KMS-11 (cell line): Measurements from ENCODE around the gene NUP88.

Source experiments
- H2AFZ ChIP-seq: fragments of 200-600 bp; sonication (generic); 2 replicates; pipeline ENCODE4 v1.6.1; 2016; ENCODE audit warnings: antibody characterized with exemption, mixed run types, low read depth
- H3K27ac ChIP-seq: fragments of 200-600 bp; sonication (generic); 2 replicates; pipeline ENCODE4 v1.6.1; 2016; ENCODE audit warnings: mild to moderate bottlenecking, mixed run types
- H3K27me3 ChIP-seq: fragments of 200-600 bp; sonication (generic); 2 replicates; pipeline ENCODE4 v1.6.1; 2017; ENCODE audit warnings: mild to moderate bottlenecking, low read depth, mixed run types, moderate library complexity; ENCODE audit not compliant: insufficient read depth
- H3K36me3 ChIP-seq: fragments of 200-600 bp; sonication (generic); 2 replicates; pipeline ENCODE4 v1.6.1; 2017; ENCODE audit warnings: mild to moderate bottlenecking, mixed run types; ENCODE audit not compliant: insufficient read depth
- H3K4me1 ChIP-seq: fragments of 200-600 bp; sonication (generic); 2 replicates; pipeline ENCODE4 v1.6.1; 2016; ENCODE audit warnings: mild to moderate bottlenecking, low read depth, mixed run types; ENCODE audit not compliant: poor library complexity, severe bottlenecking
- H3K4me2 ChIP-seq: fragments of 200-600 bp; sonication (generic); 2 replicates; pipeline ENCODE4 v1.7.0; 2016; ENCODE audit warnings: mild to moderate bottlenecking, mixed run types
- H3K4me3 ChIP-seq: fragments of 200-600 bp; sonication (generic); IDR thresholded peaks from 2 replicates; pipeline ENCODE4 v1.6.1; 2017; ENCODE audit warnings: low read depth, low read length, mixed read lengths; ENCODE audit not compliant: insufficient read depth
- H3K79me2 ChIP-seq: fragments of 200-600 bp; sonication (generic); 2 replicates; pipeline ENCODE4 v1.6.1; 2016; ENCODE audit warnings: low read depth, mixed run types; ENCODE audit not compliant: insufficient read depth
- H3K9ac ChIP-seq: fragments of 200-600 bp; sonication (generic); 2 replicates; pipeline ENCODE4 v1.6.1; 2016; ENCODE audit warnings: mild to moderate bottlenecking, mixed run types
- H4K20me1 ChIP-seq: fragments of 200-600 bp; sonication (generic); 2 replicates; pipeline ENCODE4 v1.6.1; 2016; ENCODE audit warnings: mild to moderate bottlenecking, mixed run types; ENCODE audit not compliant: insufficient read depth
- TF ChIP-seq, protein P1 (sequence below): fragments of 200-600 bp; sonication (generic); conservative IDR thresholded peaks from 2 replicates; pipeline ENCODE4 v1.6.1; 2017; ENCODE audit warnings: low read depth, mild to moderate bottlenecking, antibody characterized with exemption, low read length, moderate library complexity, mixed read lengths

NUP88 gene

DNA sequence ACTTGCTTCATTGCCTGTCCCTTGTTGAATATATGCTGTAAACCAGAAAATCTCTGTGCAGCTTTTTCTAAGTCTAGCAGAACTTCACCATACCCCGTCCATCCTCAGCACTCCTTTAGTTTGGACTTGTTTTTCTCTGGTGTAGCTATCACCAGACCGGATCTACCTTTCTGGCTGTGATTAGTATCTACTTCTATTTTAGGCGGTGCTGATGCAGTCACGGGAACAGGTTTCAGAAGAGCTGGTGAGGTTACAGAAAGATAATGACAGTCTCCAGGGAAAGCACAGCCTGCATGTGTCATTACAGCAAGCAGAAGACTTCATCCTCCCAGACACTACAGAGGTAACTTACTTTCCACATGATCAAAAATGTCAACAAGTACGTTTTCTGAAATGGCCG, 46.4 kb downstream of the NUP88 start:
- Histone ChIP-seq H3K4me1 (peaks cover 10% of the 10 kb centered on the region), H3K9ac (no peak overlapping the region), H3K4me3 (no peak overlapping the region), H2AFZ (no peak overlapping the region), H3K79me2 (no peaks in the 10 kb centered on the region), H3K36me3 (no peaks in the 10 kb centered on the region), H3K27ac (no peak overlapping the region), H4K20me1 (no peaks in the 10 kb centered on the region), H3K27me3 (no peaks in the 10 kb centered on the region), H3K4me2 (no peak overlapping the region)
- TF ChIP-seq, protein P1, sequence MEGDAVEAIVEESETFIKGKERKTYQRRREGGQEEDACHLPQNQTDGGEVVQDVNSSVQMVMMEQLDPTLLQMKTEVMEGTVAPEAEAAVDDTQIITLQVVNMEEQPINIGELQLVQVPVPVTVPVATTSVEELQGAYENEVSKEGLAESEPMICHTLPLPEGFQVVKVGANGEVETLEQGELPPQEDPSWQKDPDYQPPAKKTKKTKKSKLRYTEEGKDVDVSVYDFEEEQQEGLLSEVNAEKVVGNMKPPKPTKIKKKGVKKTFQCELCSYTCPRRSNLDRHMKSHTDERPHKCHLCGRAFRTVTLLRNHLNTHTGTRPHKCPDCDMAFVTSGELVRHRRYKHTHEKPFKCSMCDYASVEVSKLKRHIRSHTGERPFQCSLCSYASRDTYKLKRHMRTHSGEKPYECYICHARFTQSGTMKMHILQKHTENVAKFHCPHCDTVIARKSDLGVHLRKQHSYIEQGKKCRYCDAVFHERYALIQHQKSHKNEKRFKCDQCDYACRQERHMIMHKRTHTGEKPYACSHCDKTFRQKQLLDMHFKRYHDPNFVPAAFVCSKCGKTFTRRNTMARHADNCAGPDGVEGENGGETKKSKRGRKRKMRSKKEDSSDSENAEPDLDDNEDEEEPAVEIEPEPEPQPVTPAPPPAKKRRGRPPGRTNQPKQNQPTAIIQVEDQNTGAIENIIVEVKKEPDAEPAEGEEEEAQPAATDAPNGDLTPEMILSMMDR: no peak

GRCh38 chr17:5370411-5370810, 49.1 kb downstream of the NUP88 start:
- Histone ChIP-seq H3K79me2 (no peaks in the 10 kb centered on the region), H3K4me2 (no peak overlapping the region), H3K9ac (no peak overlapping the region), H3K27ac (no peak overlapping the region), H3K36me3 (no peaks in the 10 kb centered on the region), H3K4me3 (no peak overlapping the region), H3K27me3 (no peaks in the 10 kb centered on the region), H2AFZ (no peak overlapping the region), H4K20me1 (no peaks in the 10 kb centered on the region), H3K4me1 (peaks cover 10% of the 10 kb centered on the region)
- TF ChIP-seq, protein P1: no peak

GRCh38 chr17:5365831-5366230, 53.6 kb downstream of the NUP88 start:
- no peaks in the 10 kb centered on the region for H3K36me3 ChIP-seq
- H3K79me2 ChIP-seq: no peaks in the 10 kb centered on the region
- H3K4me3 ChIP-seq: no peak overlapping the region
- no peaks in the 10 kb centered on the region for H3K27me3 ChIP-seq
- no peak overlapping the region for H2AFZ ChIP-seq
- H3K27ac ChIP-seq: no peak overlapping the region
- no peak overlapping the region for H3K9ac ChIP-seq
- TF ChIP-seq, protein P1: no peak
- H3K4me1 ChIP-seq: no peaks in the 10 kb centered on the region
- no peak overlapping the region for H3K4me2 ChIP-seq
- H4K20me1 ChIP-seq: no peaks in the 10 kb centered on the region

- Histone ChIP-seq H4K20me1 (no peaks in the 10 kb centered on the region), H2AFZ (no peak overlapping the region), H3K36me3 (no peaks in the 10 kb centered on the region), H3K27me3 (no peaks in the 10 kb centered on the region), H3K4me1 (no peaks in the 10 kb centered on the region), H3K4me3 (no peak overlapping the region), H3K79me2 (no peaks in the 10 kb centered on the region), H3K27ac (no peak overlapping the region), H3K4me2 (no peak overlapping the region), H3K9ac (no peak overlapping the region)
- TF ChIP-seq, protein P1: no peak
Observed at GRCh38 chr17:5364696-5365095, 54.8 kb downstream of the NUP88 start.
